Mucosa of gallbladder (tissue), 1 donor: ENCODE results near the gene EIF3F. TPM values are rescaled to one million over a fixed set of nuclear protein-coding genes. Genes with fewer than 3 reads are reported as not detected.
A peak's percentile ranks its signal among the peaks of the same experiment; 100 is the strongest.
"Not testable (repeated sequence)": the region's sequence is repeated elsewhere in the genome, so short reads cannot be mapped to it uniquely, and the experiment has no call there.

Experiments used
- DNase-seq: peaks from one replicate; pipeline ENCODE4 v3.0.0-alpha.2; 2020; ENCODE audit warnings: low spot score
- total RNA-seq: library from RNA; stranded (reverse); gene quantifications from one replicate; pipeline ENCODE4 v1.2.1, GENCODE V29; 2021
- donor health status: DM: no; HTN: no; CAD: no.

EIF3F gene
- total RNA-seq, 1 donor from 2014 or later: 251 TPM

- not testable (repeated sequence) for DNase-seq
Observed at GRCh38 chr11:7987560-7987883, 385 bp downstream of the EIF3F start.

DNA sequence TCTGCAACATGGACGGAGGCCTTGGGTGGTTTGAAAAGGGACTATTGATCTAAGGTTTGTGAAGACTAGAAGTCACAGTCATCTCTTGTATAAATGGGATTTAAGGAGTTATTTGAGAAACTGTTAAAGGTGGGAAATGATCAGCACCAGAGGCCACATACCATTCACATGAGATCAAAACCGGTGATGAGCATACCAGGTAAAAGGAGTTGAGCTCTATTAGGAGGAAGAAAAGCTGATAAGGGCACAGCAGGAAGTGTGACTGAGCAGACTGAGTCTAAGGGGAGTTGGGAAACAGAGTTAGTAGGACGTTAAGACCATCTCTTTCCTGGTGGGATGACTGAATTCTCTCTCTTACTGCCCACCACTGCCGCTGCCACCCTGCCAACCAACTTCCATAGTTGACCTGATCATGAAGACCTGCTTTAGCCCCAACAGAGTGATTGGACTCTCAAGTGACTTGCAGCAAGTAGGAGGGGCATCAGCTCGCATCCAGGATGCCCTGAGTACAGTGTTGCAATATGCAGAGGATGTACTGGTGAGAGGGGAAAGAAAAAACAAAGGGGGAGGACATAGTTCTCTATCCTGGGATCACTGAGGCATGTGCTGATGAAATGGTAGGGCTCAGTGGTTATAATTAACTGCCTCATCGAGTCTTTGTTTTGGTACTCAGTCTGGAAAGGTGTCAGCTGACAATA lies 7.6 kb downstream of the EIF3F start:
- DNase-seq: no peak

- DNase-seq: no peak
Observed at GRCh38 chr11:7999795-8000194, 12.7 kb downstream of the EIF3F start.

DNA sequence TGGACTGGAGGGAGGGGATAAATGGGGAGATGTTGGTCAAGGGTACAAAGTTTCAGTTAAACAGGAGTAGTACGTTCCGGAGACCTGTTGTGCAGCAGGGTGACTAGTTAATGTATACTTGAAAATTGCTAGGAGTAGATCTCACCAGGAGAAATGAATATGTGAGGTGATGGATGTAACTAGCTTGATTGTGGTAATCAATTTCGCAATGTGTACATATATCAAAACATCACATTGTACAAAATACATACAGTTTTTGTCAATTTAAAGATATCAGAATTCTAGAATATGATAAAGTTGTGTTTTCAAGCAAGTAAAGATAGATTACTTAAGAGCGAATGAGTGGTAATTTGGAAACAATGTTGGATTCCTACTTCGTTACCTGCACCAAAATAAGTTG lies 13.3 kb downstream of the EIF3F start:
- DNase-seq: no peak

- no peak for DNase-seq
Observed at GRCh38 chr11:8002676-8003075, 15.5 kb downstream of the EIF3F start.

DNA sequence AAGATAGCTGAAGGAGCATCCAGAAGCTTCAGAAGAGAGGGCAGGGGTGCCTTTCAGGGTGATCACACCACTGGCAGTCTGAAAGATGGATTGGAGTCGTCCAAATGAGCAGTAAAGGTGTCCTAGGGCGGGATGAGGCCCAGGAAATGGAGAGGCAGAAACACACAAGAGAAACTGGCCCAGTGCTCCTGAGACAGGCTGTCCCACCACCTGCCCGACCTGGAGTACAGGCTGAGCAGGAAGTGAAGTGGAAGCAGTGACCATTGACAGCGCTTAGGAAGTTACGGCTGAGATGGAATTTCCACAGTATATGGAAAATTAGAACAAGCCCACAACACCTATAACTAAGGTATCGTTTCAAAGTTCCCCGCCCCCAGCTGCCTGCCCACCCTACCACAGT lies 16.1 kb downstream of the EIF3F start:
- DNase-seq: no peak

DNA sequence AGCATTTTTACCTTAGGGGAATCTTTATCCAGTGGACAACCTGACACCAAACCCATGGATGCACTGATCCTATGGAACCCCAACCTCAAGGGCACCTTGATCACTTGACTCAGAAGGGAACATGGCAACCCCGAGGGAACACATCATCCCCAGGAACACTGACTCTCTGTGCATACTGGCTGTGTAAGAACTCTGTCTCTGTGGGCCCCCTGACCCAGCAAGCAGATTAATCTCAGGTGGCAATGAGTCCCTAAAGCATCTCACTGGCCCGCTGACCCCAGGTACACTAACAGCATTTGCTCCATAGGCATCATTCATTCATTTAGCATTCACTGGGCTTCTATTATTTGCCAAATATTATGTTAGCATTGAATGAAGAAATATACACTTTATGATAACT lies 16.9 kb downstream of the EIF3F start:
- no peak for DNase-seq

- DNase-seq: no peak
Observed at GRCh38 chr11:8005556-8005955, 18.4 kb downstream of the EIF3F start.

DNA sequence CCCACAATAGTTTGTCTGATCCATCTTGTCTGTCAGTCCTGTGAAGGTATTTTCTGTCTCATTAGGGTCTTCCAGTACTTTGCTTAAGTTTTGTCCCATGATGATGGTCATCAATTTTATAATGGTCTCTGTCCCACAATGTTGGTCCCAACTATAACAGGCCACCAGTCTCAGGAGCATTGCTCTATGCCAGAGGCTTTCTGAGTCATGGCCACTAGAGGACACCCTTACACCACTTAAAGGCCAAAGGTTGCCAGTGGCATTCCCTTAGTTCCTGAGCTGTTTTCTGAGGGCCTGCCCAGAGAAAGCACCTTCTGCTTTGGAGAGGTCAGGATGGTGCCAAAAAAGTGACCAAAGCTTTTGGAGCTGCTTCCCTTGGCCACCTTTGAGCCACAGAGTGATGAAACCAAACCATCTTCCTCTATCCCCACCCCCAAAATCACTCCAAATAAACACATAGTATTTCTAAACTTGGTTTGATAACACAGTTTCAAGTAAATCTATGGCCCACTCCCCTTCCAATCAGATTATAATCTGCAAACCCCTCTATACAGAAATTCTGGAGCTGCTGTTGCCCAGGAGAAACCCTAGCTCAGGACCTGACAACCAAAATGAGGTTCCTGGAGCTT lies 19.3 kb downstream of the EIF3F start:
- DNase-seq: peak; percentile 72

GRCh38 chr11:8008212-8008611 lies 21.1 kb downstream of the EIF3F start:
- DNase-seq: no peak

DNA sequence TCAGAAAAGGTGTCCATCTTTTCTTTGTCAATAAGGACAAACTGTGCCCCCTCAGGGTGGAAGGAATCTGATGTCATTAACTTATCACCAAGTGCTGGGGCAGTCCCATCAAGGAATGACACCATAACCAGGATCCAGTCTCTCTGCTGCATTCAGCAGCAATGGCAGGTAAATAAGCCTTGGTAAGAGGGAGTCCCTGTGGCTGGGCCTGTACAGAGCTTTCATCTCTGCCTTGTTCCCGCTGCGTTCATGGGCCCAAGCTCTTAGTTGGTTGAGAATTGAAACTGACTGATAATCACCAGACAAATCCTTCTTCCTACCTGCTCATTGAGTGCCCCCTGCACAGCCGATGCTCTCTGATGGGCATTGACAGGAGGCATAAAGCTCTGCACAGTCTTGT lies 22.7 kb downstream of the EIF3F start:
- no peak for DNase-seq

GRCh38 chr11:8011371-8011770 lies 24.2 kb downstream of the EIF3F start:
- DNase-seq: no peak

DNA sequence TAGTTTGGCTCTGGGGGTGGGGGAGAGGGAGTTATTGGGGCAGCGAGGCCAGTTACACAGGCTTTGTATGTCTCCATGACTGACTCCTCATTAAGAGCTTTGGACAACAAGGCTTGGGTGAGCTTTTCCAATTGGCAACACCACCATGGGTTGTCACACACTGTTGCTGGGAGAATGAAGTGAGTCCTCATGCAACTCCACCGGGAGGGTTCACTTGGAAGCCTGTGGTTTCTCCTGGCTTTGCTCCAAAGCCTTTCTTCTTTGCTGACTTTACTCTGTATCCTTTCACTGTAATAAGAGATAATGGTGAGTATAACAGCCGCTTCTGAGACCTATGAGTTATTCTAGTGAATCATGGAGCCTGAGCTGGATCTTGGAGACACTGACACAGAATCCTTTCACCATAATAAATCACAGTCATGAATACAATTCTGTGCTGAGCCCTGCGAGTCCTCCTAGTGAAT lies 24.9 kb downstream of the EIF3F start:
- no peak for DNase-seq

GRCh38 chr11:8013833-8014232 lies 26.7 kb downstream of the EIF3F start:
- no peak for DNase-seq

- no peak for DNase-seq
Observed at GRCh38 chr11:8015753-8016239, 28.7 kb downstream of the EIF3F start.

DNA sequence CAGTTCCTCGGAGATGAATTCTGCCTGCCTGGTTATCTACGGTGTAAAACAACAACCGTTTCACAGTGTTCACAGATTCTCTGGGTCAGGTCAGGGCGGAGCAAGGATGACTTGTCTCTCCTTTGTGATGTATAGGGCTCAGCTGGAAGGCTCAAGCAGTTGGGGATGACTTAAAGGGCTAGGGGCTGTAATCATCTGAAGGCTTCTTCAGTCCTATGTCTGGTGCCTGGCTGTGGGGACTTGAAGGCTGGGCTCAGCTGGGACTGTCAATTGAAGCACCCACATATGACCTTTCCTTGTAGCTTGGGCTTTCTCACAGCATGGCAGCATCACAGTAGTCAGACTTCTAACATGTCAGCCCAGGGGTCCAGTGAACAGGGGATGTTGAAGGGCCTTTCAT lies 29.3 kb downstream of the EIF3F start:
- no peak for DNase-seq

GRCh38 chr11:8017071-8017470 lies 29.9 kb downstream of the EIF3F start:
- DNase-seq: no peak

DNA sequence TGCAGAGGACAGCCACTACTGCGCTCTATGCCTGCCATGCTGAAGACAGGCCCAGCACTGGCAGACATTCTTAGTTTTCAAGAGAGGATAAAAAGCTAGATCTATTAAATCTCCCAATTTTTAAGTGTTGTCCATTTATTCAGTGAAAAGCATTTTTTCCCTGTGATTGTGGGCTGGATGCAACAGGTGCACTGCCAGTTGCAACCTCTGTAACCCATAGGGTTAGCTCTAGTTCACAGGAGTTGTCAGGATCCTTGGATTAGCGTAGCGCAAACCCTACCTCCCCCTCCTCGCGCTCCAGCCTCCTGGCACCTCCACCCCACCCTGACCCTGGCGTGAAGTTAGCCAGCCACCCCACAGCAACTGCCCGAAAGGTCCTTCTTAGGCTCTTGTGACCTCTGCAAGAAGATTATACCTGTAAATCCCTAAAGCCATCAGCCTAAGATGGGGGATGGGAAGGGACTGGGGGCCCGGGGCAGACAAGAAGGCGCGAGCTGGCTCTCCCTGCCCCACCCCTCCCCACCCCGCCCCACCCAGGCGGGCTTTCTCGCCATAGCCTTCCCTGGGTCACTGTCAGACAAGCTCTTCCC lies 30.9 kb downstream of the EIF3F start:
- DNase-seq: no peak

DNA sequence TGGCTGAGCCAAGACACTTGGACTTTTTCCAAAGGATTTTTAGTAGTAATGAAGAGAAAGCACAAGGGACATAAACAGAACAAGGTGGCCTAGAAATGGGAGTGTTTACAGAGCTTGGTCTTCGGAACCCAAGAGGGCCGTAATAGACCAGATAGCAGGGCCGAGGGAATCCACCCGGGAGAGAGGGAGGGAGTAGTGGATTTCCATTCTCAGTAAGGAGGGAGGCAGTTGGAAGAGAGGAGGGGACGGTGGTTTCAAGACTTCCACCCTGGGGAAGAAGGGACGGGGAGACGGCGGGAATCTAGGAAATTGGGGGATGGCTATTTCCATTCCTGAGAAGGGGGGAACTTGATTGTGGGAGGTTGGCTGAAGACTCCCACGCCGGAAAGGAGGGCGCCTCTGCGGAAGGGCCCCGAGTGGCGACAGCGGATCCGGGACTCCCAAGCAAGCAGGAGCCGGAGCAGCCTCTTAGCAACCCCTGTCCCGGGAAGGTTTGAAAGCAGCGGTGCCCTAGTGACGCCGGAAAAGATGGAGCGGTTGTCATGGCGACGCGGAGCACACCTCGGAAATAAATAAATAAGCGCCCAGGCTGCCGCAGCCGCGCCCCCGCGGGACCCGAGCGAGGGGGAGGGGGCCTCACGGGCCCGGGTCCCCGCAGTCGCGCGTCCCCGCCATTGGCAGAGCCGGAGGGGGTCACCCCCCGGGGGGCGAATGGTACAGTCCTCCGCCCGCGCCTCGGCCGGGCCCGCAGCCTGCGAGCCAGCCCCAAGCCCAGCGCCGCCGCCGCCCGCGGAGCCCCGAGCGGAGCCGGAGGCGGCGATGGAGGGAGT lies 31.6 kb downstream of the EIF3F start:
- peak; percentile 69 for DNase-seq

GRCh38 chr11:8019314-8020243 lies 32.4 kb downstream of the EIF3F start:
- DNase-seq: no peak

- no peak for DNase-seq
Observed at GRCh38 chr11:8020244-8020597, 33.1 kb downstream of the EIF3F start.
